SJCRH30 (cell line): ENCODE results near the gene CXXC5. TPM values are rescaled to one million over a fixed set of nuclear protein-coding genes. Genes with fewer than 3 reads are reported as not detected.
"Not testable (repeated sequence)": the region's sequence is repeated elsewhere in the genome, so short reads cannot be mapped to it uniquely, and the experiment has no call there.

ENCODE experiments used
- DNase-seq, 2 experiments: peaks; one replicate each; pipeline ENCODE4 v3.0.0-alpha.2; 2015 to 2020
- H3K27ac ChIP-seq: fragments of 250-450 bp; sonication (Bioruptor Pico); 2 replicates; pipeline ENCODE4 v1.5.1; 2020; ENCODE audit warnings: mild to moderate bottlenecking, moderate library complexity
- H3K27me3 ChIP-seq: fragments of 250-450 bp; sonication (Bioruptor Pico); 2 replicates; pipeline ENCODE4 v1.5.1; 2020; ENCODE audit warnings: mild to moderate bottlenecking, moderate library complexity
- H3K36me3 ChIP-seq: fragments of 250-450 bp; sonication (Bioruptor Pico); 2 replicates; pipeline ENCODE4 v1.5.1; 2020; ENCODE audit warnings: mild to moderate bottlenecking, moderate library complexity
- H3K4me1 ChIP-seq: fragments of 250-450 bp; sonication (Bioruptor Pico); 2 replicates; pipeline ENCODE4 v1.5.1; 2020; ENCODE audit warnings: mild to moderate bottlenecking, moderate library complexity
- H3K4me3 ChIP-seq: fragments of 250-450 bp; sonication (Bioruptor Pico); 2 replicates; pipeline ENCODE4 v1.5.1; 2020; ENCODE audit warnings: mild to moderate bottlenecking, moderate library complexity
- H3K9me3 ChIP-seq: fragments of 250-450 bp; sonication (Bioruptor Pico); replicated peaks from 2 replicates; pipeline ENCODE4 v1.5.1; 2020; ENCODE audit warnings: mild to moderate bottlenecking, moderate library complexity
- total RNA-seq: library from RNA; depleted of rRNA; stranded (reverse); fragments of >200 nt; shearing (Covaris generic); gene quantifications from 2 replicates; pipeline ENCODE4 v1.2.3, GENCODE V29; 2014; rRNA removed

The CXXC5 gene
- total RNA-seq, 1 experiment from 2014 or later, result 81.4 TPM

GRCh38 chr5:139718403-139718802, 70.3 kb downstream of the CXXC5 start:
- not testable (repeated sequence) for H3K4me3 ChIP-seq, H3K4me1 ChIP-seq, H3K27ac ChIP-seq, DNase-seq, H3K36me3 ChIP-seq, H3K27me3 ChIP-seq
- peaks cover 12% of the 10 kb centered on the region for H3K9me3 ChIP-seq

- not testable (repeated sequence) for H3K27me3 ChIP-seq, H3K4me3 ChIP-seq, DNase-seq, H3K36me3 ChIP-seq, H3K27ac ChIP-seq, H3K4me1 ChIP-seq
- peaks cover 12% of the 10 kb centered on the region for H3K9me3 ChIP-seq
These were observed 71.8 kb downstream of the CXXC5 start for GRCh38 chr5:139719970-139720369.

- Histone ChIP-seq H3K36me3 (no peaks in the 10 kb centered on the region), H3K4me1 (peaks cover 23% of the 10 kb centered on the region), H3K27me3 (no peaks in the 10 kb centered on the region), H3K4me3 (no peak overlapping the region), H3K27ac (no peak overlapping the region; the same call in 1 of the 2 replicates), H3K9me3 (0 out of 2 replicates have a peak, but pooled peaks cover 2% of the 10 kb centered on the region)
- no peak for DNase-seq
These were observed 75.9 kb downstream of the CXXC5 start for GRCh38 chr5:139723986-139724587.

- DNase-seq, result peak; percentile 84 to 90
- H3K4me1 ChIP-seq, result peaks cover 23% of the 10 kb centered on the region
- no peaks in the 10 kb centered on the region for H3K27me3 ChIP-seq
- no peaks in the 10 kb centered on the region for H3K9me3 ChIP-seq
- H3K27ac ChIP-seq, result peak overlapping the region; percentile 26; the same call in 1 of the 2 replicates
- no peak overlapping the region for H3K4me3 ChIP-seq
- H3K36me3 ChIP-seq, result no peaks in the 10 kb centered on the region
These were observed 77.1 kb downstream of the CXXC5 start for GRCh38 chr5:139725073-139725830.

- Histone ChIP-seq H3K4me3 (no peak overlapping the region), H3K4me1 (peaks cover 26% of the 10 kb centered on the region), H3K27me3 (no peaks in the 10 kb centered on the region), H3K9me3 (no peaks in the 10 kb centered on the region), H3K27ac (no peak overlapping the region; the same call in 1 of the 2 replicates), H3K36me3 (no peaks in the 10 kb centered on the region)
- peak; percentile 65 to 79 for DNase-seq
These were observed 78.1 kb downstream of the CXXC5 start for GRCh38 chr5:139726248-139726647.

- H3K27ac ChIP-seq, H3K4me3 ChIP-seq, H3K27me3 ChIP-seq, H3K9me3 ChIP-seq, DNase-seq, H3K36me3 ChIP-seq: not testable (repeated sequence)
- peaks cover 29% of the 10 kb centered on the region for H3K4me1 ChIP-seq
These were observed 79.5 kb downstream of the CXXC5 start for GRCh38 chr5:139727615-139728014.

GRCh38 chr5:139731281-139731680, 83.1 kb downstream of the CXXC5 start:
- Histone ChIP-seq H3K9me3 (no peaks in the 10 kb centered on the region), H3K4me3 (no peak overlapping the region), H3K27me3 (no peaks in the 10 kb centered on the region), H3K36me3 (no peaks in the 10 kb centered on the region), H3K4me1 (peaks cover 32% of the 10 kb centered on the region), H3K27ac (no peak overlapping the region)
- peak; percentile 57 to 69 for DNase-seq

- H3K27me3 ChIP-seq, result no peaks in the 10 kb centered on the region
- no peaks in the 10 kb centered on the region for H3K9me3 ChIP-seq
- peaks cover 27% of the 10 kb centered on the region for H3K4me1 ChIP-seq
- H3K36me3 ChIP-seq, result no peaks in the 10 kb centered on the region
- no peak for DNase-seq
- H3K27ac ChIP-seq, result no peak overlapping the region
- H3K4me3 ChIP-seq, result no peak overlapping the region
These were observed 83.9 kb downstream of the CXXC5 start for GRCh38 chr5:139732019-139732418.

GRCh38 chr5:139733010-139733688, 85.0 kb downstream of the CXXC5 start:
- Histone ChIP-seq H3K4me1 (peaks cover 27% of the 10 kb centered on the region), H3K27ac (peak overlapping the region; percentile 63), H3K4me3 (no peak overlapping the region), H3K27me3 (no peaks in the 10 kb centered on the region), H3K36me3 (no peaks in the 10 kb centered on the region), H3K9me3 (no peaks in the 10 kb centered on the region)
- DNase-seq, result no peak

Other genes starting within 250 kb of the CXXC5 start
- 8.2 and 8.8 TPM in 2 replicates for gene SPATA24, start 244.3 kb upstream of the CXXC5 start, total RNA-seq
- 19.7 and 19.8 TPM in 2 replicates for gene DNAJC18, start 208.8 kb upstream of the CXXC5 start, total RNA-seq
- 0.14 TPM in 1 of 2 replicates, not detected in the other for gene ECSCR, start 185.6 kb upstream of the CXXC5 start, total RNA-seq
- gene SMIM33, start 177.3 kb upstream of the CXXC5 start, total RNA-seq, result not detected in 2 replicates
- gene STING1, start 165.6 kb upstream of the CXXC5 start, total RNA-seq, result 13.2 and 15.0 TPM in 2 replicates
- gene UBE2D2, start 87.0 kb upstream of the CXXC5 start, total RNA-seq, result 101 and 106 TPM in 2 replicates
- not detected in 2 replicates for gene PSD2, start 147.5 kb downstream of the CXXC5 start, total RNA-seq